ENCODE data around the gene SHISA6. TPM values are rescaled to one million over a fixed set of nuclear protein-coding genes. Genes with fewer than 3 reads are reported as not detected.

Gene SHISA6
- total RNA-seq, 1 experiment from 2014 or later = not detected

GRCh38 chr17:11284811-11285210 lies 43.8 kb downstream of the SHISA6 start:
- Histone ChIP-seq H3K27me3 (ENCODE audit: control insufficient read depth, insufficient read depth, low read length) (no peaks in the 10 kb centered on the region), H3K36me3 (ENCODE audit: control insufficient read depth, insufficient read depth, low read length) (no peaks in the 10 kb centered on the region), H3K4me1 (ENCODE audit: control insufficient read depth, insufficient read depth, low read length) (no peaks in the 10 kb centered on the region), H3K4me3 (ENCODE audit: low read depth in 2 of 2, low read length in 2 of 2) (no peak overlapping the region), H3K27ac (ENCODE audit: low read length) (no peak overlapping the region), H3K9me3 (ENCODE audit: control insufficient read depth, insufficient read depth, low read depth, low read length) (no peaks in the 10 kb centered on the region)
- ChIA-PET CTCF (no interaction called here), POLR2A (no interaction called here)
- in situ Hi-C loops (cut with HindIII; ENCODE audit: low pct_unique_long_range_greater_than_20kb, low sequenced_read_pairs) (no loop called here), intact Hi-C loops (cut with micrococcal nuclease; ENCODE audit: unreplicated experiment) (no loop called here)
- no peak for ATAC-seq
- TF ChIP-seq TCF7L2 (IDR thresholded peaks at IDR 0.05; ENCODE audit: low read depth, low read length) = no peak
- no peak for DNase-seq (ENCODE audit: low read depth, low spot score)
- no TSS peak for BruUV-seq (replicated peaks)

- TF ChIP-seq POLR2AphosphoS5 (IDR thresholded peaks at IDR 0.05; ENCODE audit: low read depth, low read length) (no peak), TCF7L2 (IDR thresholded peaks at IDR 0.05; ENCODE audit: low read depth, low read length) (no peak), SIN3A (IDR thresholded peaks at IDR 0.05; ENCODE audit: borderline replicate concordance, insufficient read depth, low read depth, low read length) (no peak), CTCF (IDR thresholded peaks at IDR 0.05) (no peak)
- TF ChIP-seq, protein P1, sequence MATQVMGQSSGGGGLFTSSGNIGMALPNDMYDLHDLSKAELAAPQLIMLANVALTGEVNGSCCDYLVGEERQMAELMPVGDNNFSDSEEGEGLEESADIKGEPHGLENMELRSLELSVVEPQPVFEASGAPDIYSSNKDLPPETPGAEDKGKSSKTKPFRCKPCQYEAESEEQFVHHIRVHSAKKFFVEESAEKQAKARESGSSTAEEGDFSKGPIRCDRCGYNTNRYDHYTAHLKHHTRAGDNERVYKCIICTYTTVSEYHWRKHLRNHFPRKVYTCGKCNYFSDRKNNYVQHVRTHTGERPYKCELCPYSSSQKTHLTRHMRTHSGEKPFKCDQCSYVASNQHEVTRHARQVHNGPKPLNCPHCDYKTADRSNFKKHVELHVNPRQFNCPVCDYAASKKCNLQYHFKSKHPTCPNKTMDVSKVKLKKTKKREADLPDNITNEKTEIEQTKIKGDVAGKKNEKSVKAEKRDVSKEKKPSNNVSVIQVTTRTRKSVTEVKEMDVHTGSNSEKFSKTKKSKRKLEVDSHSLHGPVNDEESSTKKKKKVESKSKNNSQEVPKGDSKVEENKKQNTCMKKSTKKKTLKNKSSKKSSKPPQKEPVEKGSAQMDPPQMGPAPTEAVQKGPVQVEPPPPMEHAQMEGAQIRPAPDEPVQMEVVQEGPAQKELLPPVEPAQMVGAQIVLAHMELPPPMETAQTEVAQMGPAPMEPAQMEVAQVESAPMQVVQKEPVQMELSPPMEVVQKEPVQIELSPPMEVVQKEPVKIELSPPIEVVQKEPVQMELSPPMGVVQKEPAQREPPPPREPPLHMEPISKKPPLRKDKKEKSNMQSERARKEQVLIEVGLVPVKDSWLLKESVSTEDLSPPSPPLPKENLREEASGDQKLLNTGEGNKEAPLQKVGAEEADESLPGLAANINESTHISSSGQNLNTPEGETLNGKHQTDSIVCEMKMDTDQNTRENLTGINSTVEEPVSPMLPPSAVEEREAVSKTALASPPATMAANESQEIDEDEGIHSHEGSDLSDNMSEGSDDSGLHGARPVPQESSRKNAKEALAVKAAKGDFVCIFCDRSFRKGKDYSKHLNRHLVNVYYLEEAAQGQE (IDR thresholded peaks at IDR 0.05; ENCODE audit: insufficient read depth in 1 of 2, low read depth in 2 of 2, low read length in 1 of 2) = no peak
- POLR2A ChIA-PET = no interaction called here
- H3K36me3 ChIP-seq (ENCODE audit: control insufficient read depth, insufficient read depth, low read length) = no peaks in the 10 kb centered on the region
- BruUV-seq (replicated peaks) = no TSS peak
- CTCF ChIA-PET = no interaction called here
- no peak overlapping the region for H3K4me3 ChIP-seq (ENCODE audit: low read depth in 2 of 2, low read length in 2 of 2)
- no peak for ATAC-seq
- no peak for DNase-seq (ENCODE audit: low read depth, low spot score)
- H3K27ac ChIP-seq (ENCODE audit: low read length) = no peak overlapping the region
- intact Hi-C loops (cut with micrococcal nuclease; ENCODE audit: unreplicated experiment) = no loop called here
- H3K27me3 ChIP-seq (ENCODE audit: control insufficient read depth, insufficient read depth, low read length) = no peaks in the 10 kb centered on the region
- H3K4me1 ChIP-seq (ENCODE audit: control insufficient read depth, insufficient read depth, low read length) = no peaks in the 10 kb centered on the region
- in situ Hi-C loops (cut with HindIII; ENCODE audit: low pct_unique_long_range_greater_than_20kb, low sequenced_read_pairs) = no loop called here
- no peaks in the 10 kb centered on the region for H3K9me3 ChIP-seq (ENCODE audit: control insufficient read depth, insufficient read depth, low read depth, low read length)
These were observed 44.9 kb downstream of the SHISA6 start for GRCh38 chr17:11285946-11286345.

DNA sequence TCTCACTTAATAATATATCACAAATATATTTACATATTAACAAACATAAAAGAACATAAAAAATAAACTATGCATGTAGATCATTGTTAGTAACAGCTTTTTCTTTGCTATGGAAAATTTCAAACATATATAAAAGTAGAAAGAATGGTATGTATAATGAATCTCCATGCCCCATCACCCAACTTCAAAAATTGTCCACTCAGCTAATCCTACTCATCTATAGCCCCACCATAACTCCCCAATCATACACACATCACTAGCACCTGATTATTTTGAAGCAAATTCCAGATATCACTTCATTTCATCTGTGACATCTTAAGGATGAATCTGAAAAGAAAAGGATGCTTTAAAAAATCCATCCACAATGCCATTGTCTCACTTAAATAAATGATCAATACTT lies 46.8 kb downstream of the SHISA6 start:
- CTCF ChIA-PET = no interaction called here
- intact Hi-C loops (cut with micrococcal nuclease; ENCODE audit: unreplicated experiment) = no loop called here

More for the DNA sequence above, 46.8 kb downstream of the SHISA6 start:
- Histone ChIP-seq H3K27ac (ENCODE audit: low read length) (no peak overlapping the region), H3K4me1 (ENCODE audit: control insufficient read depth, insufficient read depth, low read length) (no peaks in the 10 kb centered on the region), H3K36me3 (ENCODE audit: control insufficient read depth, insufficient read depth, low read length) (no peaks in the 10 kb centered on the region), H3K27me3 (ENCODE audit: control insufficient read depth, insufficient read depth, low read length) (no peaks in the 10 kb centered on the region), H3K4me3 (ENCODE audit: low read depth in 2 of 2, low read length in 2 of 2) (no peak overlapping the region), H3K9me3 (ENCODE audit: control insufficient read depth, insufficient read depth, low read depth, low read length) (no peaks in the 10 kb centered on the region)
- no peak for DNase-seq (ENCODE audit: low read depth, low spot score)
- no TSS peak for BruUV-seq (replicated peaks)
- POLR2A ChIA-PET = no interaction called here
- no peak for TF ChIP-seq CTCF (IDR thresholded peaks at IDR 0.05)
- TF ChIP-seq TCF7L2 (IDR thresholded peaks at IDR 0.05; ENCODE audit: low read depth, low read length) = no peak
- no peak for TF ChIP-seq POLR2AphosphoS5 (IDR thresholded peaks at IDR 0.05; ENCODE audit: low read depth, low read length)
- TF ChIP-seq, protein P1 (IDR thresholded peaks at IDR 0.05; ENCODE audit: insufficient read depth in 1 of 2, low read depth in 2 of 2, low read length in 1 of 2) = no peak
- TF ChIP-seq SIN3A (IDR thresholded peaks at IDR 0.05; ENCODE audit: borderline replicate concordance, insufficient read depth, low read depth, low read length) = no peak
- in situ Hi-C loops (cut with HindIII; ENCODE audit: low pct_unique_long_range_greater_than_20kb, low sequenced_read_pairs) = no loop called here
- no peak for ATAC-seq

Data from Panc1 (cell line).